DMS153 treated with DMSO at 0.1 percent for 48 hours (cell line): ENCODE data around the gene OSBPL10.
"Not testable (repeated sequence)": the region's sequence is repeated elsewhere in the genome, so short reads cannot be mapped to it uniquely, and the experiment has no call there.

Experiments
- DNase-seq: peaks from one replicate; lab custom pipeline; 2025; ENCODE audit not compliant: unreplicated experiment; lab: John Stamatoyannopoulos, UW

OSBPL10 gene

DNA sequence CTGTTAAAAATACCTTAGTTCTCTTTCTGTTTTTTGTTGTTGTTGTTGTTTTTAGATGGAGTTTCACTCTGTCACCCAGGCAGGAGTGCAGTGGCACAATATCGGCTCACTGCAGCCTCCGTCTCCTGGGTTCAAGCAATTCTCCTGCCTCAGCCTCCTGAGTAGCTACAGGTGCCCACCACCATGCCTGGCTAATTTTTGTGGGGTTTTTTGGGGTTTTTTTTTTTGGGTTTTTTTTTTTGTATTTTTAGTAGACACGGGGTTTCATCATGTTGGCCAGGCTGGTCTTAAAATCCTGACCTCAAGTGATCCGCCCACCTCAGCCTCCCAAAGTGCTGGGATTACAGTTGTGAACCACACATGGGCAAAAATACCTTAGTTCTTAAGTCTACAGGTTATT, 120.4 kb downstream of the OSBPL10 start:
- not testable (repeated sequence) for DNase-seq

DNA sequence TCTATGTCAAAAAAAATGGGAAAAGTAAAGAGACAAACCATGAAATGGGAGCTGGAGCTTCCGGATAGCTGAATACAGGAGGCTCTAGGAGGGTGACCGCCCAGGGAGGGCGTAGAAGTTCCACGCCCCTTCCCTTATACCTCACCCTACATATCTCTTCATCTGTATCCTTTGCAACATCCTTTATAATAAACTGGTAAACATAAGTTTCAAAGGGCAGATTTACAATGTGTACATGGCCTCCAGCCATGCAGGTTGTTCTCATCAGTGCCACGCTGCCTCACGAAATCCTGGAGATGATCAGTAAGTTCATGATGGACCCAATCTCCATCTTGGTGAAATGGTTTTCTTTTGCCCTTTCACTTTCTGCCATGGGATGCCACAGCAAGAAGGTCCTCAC, 121.8 kb downstream of the OSBPL10 start:
- no peak for DNase-seq

DNA sequence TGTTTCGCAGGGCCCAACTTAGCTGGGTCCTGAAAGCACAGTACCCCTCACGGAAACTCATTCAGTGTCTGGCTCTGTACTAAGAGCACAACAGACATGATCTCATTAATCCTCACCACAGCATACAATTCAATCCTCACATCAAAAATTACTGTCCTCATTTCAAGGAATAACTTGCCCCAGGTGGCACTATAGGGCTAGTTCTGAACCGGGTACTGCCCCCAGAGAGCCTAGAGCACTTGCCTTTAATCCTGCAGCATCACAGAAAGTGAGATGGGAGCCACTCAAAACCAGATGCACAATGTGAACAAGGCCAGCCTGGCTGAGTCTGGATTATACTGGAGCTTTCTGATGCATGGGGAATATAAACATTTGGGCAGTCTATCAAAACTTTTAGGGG, 122.6 kb downstream of the OSBPL10 start:
- DNase-seq = no peak

DNA sequence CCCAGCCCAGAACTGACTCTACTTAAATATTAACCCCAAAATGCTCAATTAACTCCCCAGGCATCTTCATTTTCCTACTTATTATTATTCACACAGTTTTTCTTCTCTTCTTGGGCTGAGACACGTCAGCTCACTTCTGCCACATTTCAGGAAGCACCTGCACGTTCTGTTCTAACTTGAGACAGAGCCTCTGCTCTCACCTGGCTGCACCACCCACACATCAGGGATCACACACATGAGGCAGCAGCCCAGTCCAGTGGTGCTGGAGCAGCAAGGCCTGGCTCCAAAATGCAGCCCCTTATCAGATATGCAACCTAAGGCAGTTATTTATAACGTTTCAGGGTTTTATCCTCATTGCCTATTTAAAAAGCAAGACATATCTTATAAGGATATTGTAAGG, 127.5 kb downstream of the OSBPL10 start:
- DNase-seq = no peak

DNA sequence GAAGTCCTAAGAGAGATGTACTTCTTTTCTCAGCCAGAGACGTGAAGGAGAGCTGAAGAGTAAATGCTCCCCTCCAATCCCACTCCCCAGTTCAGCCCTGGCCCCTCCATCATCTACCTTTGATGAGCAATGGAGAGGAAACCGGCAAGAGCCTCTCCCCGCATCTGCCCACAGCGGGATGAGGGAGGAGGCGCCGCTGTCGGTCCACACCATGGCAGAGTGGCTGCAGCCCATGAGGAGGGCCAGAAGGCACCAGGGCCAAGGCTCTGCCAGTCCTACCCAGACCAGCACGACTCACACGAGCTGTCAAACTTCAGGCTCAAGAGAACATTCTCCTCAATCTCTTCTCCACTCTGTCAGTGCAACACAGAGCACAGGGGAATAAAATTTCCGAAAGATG, 129.8 kb downstream of the OSBPL10 start:
- no peak for DNase-seq

DNA sequence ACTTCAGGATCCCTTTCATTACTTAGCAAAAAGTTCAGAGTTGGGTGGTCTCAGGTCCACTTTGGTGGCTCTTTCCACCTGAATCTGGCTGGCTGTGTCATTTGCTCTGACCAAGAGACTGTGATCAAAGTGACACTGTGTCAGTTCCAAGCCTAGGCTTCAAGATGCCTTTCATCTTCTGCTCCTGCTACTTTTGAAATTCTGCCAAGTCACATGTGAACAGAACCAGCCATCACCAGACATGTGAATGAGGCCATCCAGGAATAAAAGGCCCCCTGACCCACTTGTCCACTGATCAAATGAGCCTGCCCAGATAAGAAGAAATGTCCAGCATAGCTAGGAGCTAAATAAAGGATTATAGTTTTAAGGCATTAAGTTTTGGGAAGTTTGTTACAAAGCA, 132.2 kb downstream of the OSBPL10 start:
- no peak for DNase-seq

DNA sequence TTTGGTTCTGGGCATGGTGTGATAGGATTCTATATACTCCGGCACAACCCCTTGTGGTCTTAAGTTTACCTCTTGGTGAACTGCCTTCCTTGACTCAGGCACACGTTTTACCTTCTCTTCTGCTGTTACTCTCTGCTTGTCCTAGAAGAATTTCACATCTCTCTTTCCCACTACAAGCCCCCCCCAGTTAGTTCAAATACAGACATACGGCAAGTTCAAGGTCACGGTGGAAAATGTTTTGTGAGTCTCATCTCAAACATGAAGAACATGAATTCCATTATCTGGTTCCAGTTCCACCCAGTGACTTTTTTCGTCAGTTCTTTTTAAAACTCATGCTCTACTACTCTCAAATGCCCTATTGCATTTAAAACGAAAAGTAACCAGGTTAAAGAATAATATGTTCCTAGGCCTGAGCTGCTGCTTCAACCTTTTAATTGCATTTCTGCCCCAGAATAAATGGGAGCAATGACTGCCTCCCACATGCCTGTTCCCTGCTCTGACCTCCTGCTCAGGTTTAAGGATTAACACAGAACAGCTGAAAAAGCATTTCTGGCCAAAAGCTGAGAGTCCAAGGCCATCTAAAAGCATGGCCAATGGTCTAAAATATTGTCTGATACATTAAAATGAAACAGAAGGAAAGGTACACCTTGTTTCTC, 132.8 kb downstream of the OSBPL10 start:
- no peak for DNase-seq

DNA sequence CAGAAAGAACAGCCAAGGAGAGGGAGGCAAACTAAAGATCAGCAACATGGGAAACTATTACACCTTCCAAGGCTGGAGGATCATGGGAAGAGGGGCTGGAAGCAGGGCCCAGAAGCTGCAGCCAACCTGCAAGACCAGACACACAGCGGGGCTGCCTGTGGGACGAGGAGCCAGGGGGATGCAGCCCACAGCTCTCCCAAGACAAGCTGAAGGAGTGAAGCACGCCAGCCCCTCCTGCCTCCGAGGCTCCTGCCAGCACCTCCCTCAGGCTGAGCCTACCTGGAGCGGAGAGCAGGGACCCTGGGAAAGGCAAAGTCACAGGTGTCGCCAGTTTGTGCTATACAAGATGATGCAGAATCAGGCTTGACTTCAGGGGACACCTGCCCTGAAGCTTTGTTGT, 133.3 kb downstream of the OSBPL10 start:
- no peak for DNase-seq

DNA sequence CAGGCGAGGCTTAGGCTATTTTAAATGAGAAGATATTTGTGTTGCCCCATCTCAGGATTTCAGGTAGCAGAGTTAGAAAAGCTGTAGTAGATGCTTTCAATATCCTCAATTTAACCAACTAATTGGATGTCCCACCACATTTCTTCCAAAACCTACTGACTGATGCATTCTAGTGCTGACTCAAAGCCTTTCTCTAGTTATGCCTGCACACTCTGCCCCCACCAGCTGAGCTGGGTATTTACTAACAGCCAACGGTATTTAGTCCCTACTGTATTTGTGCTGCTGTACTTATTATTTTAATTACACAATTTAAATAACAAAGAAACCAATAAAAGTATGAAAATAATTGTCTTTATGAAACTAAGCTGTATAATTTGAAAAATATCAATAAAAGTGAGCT, 139.5 kb downstream of the OSBPL10 start:
- no peak for DNase-seq

DNA sequence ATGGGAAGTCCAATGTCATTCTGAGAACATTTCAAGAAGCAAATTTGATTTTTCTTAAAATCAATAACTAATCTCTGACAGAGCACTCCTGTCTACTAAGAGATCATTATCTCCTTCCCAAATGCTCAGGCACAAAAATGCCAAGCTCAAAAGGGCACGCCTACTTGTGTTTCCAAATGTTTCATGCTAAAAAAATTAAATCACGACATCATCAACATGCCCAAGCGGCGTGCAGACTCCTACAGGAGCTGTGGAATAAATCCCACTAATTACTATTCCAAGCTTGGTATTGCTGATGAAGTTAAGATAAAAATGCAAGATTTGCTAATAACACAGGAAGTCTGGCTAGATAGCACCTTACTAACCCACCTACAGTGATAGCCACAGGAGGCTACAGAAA, 140.8 kb downstream of the OSBPL10 start:
- DNase-seq = no peak

DNA sequence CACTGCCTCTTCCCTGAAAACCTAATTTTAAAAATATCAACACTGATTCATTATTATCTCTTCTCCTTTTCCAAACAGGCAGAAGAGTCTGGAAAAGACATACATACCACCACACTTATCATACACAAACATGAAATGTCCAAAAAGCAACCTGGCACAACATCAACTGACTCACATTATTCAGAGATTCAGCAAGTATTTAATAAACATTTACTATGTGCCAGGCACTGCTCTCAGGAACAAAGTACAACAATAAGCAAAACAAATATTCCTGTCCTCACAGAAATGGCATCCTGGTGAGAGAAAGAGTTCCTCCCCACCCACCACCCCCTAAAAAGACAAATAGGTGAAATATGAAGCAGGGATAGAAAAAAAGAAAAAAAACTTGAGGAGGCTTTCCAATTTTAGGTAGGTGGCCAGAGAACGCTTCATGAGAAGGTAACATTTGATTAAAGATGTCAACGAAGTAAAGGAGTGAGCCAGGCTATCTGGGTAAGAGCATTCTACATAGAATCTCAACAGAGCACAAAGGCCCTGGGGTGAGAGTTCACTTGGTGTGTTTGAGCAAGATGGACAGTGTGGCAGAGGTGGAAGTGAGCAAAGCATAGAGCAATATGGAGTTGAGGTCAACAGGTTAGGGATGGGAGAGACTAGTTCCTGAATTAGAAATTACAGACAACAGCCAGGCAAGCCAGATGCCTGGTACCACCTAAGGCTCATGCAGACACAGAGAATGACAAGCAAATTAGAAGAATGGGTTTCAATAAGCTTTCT, 141.7 kb downstream of the OSBPL10 start:
- no peak for DNase-seq

DNA sequence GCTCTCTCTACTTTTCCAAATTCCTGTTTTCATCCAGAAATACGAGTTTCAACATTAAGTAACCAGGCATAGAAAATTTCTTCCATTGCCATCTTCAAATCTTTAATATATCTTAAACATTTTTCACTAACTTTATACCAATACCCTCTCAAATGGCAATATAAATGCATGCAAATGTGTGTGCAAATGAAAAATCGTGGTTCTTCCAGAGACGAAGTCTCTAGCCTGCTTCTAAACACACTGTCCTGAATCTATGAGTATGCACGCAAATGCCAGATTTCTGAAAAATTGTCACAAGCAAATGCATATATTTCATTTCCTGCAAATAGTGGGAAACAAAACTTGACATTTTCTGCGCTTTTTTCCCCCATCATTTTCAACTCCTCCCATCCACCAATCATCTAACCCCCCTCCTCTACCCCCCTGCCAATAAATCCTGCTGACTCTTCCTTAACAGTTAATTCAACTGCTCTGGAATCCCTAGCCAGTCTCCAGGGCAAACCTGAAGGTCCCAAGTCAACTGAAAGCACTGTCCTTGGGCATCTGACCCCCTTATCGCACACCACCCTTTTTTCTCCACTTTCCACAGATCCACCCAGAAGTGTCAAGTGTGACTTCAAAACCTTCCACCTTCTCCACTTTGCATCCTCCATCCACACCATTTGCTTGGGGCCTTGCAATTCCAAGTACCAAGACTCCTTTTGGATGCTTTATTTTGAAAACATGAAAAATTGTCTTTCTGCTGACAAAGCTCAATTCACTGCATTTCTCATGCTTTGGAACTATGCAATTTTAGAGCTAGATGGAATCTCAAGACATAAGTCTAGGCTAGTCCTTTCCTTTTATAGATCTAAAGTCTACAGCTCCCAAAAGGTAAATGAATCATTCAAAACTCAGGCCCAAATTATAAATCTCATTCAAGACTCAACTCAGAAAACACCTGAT, 144.7 kb downstream of the OSBPL10 start:
- DNase-seq = no peak

DNA sequence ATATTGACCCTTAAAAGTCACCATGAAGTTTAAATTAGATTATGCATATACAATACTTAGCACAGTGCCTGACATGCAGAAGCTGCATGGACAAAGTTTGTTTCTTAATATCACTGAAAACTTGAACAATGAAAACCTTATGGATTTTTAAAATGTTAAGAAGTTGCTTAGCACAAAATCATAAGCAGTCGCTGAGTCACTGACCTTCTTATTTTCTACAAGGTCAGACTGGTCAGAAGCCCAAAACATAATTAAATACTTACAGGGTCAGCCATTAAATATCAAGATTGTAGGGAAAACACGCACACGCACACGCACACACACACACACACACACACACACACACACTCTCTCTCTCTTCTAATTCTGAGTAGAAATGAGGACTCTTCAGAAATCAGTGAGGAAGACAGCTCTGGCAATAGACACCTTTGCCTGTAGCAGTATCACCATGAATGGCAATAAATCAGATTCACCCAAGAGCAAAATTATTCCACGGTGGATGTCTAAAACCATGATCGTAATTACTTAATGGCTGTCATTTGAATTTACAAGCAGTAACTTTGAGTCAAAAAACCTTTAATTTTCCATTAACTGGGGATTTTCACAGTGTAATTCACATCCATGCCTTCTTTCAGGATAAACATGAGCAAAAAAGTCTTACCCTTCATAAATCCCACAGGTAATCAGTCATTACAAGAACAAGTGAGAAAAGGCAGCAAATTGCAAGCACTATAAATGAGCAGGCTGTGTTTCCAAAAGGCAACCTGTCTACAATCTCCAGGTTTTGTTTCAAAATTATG, 147.5 kb downstream of the OSBPL10 start:
- DNase-seq = no peak

DNA sequence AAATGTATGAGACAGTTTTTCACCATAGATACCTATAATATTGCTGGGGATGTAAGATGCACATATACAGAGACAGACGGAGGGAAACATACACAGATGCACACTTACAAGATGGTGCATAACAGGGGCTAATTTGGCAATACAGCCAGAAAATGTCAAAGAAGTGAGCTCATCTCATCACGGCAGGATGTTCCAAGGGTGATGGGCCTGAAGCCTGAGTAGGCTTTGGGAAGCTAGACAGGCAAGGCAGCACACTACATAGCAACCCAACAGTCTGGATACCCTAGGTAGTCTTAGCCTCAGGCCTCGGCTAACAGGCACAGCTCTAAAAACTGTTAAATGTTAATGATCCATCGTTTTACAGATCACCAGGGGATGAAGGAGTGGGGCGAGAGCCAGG, 148.5 kb downstream of the OSBPL10 start:
- no peak for DNase-seq

DNA sequence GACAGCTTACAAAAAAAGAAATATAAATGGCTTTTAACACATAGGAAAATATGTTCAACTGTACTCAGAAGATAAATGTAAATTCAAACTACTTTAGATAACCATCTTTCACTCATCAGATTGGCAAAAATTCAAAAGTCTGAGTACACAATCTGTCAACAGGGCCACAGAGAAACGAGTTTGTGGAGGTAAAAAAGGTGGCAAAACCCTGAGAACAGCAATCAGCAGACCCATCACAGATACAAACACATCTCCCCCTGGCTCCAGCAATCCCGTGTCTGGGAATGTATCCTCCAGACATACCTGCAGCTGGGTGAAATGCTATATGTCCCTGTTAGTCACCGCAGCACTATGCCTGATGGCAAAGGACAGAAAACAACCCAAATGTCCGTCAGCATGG, 149.5 kb downstream of the OSBPL10 start:
- DNase-seq = no peak

DNA sequence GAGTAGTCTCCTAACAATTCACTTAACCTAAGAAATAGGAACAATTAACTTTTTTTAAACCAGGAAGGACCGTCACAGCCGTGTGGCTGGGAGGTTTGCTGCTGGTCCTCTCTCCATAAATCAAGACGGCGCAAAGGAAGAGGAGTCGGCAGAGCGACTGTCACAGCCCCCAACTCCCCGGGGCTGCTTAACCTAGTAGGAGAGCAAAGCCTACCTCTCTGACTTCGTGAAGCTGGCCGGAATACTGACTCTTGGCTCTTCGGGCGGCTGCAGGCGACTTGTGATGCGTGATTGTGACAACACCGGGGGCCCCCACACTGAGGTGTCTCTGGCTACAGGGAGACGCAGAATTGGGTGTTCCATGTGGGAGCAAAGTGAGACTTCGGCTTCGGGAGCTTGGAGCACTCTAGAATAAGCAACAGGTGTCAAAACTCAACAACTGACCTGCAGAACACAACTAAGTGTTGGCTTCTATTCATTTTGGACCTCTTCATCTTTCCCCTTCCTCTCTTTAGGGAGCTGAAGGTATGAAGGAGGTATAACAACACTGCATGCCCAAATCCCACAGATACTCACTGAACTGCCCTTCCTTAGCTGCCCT, 151.1 kb downstream of the OSBPL10 start:
- no peak for DNase-seq

DNA sequence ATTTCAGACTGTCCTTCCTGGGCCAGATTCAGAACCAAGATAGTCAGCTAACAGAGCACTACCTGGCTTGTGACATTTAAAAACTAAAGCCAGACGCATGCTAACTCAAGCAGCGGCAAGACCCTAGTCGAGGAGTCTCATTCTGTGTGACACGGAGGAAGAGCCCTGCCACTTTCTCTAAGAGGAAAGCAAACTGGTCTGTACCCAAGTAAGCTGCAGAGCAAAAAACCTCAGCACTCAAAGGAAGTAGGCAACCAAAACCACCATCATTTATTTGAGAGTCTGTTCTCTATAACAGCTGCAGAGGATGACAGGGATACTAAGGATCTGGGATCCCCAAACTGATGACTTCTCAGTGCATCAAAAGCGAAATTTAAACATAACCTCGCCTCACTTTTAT, 152.1 kb downstream of the OSBPL10 start:
- no peak for DNase-seq

DNA sequence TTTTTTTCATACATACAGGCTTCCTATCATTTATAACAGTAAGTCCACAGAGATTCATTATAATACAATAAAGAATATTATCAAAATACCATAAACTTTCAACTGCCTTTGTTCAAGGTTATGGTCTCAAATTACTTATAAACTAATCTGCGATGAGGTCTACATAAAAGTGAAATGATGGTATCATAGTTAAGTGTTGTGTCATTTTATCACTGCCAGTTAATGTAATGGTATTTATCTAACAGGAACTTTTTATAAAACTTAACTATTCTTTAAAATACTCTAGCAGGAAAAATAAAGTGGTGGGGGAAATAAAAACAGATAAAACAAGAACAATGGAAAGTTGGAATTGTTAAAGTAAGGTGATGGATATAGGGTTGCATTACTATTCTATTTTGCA, 153.1 kb downstream of the OSBPL10 start:
- no peak for DNase-seq

DNA sequence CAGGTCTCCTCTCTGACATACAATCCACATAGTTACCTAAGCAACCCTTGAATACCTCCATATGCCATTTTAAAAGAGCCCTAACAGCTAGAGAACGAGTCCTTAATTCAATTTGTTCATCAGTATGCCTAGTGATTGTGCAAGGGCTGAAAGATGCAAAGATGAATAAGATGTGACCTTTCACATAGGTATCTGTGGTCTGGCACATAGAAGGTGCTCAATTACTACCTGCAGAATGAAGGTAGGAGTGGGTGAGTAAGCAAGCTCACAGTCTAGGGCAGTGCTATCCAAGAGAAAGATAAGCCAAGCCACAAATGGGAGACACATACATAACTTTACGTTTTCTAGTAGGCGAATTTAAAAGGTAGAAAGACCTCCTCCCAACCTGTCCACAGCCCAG, 157.9 kb downstream of the OSBPL10 start:
- no peak for DNase-seq

DNA sequence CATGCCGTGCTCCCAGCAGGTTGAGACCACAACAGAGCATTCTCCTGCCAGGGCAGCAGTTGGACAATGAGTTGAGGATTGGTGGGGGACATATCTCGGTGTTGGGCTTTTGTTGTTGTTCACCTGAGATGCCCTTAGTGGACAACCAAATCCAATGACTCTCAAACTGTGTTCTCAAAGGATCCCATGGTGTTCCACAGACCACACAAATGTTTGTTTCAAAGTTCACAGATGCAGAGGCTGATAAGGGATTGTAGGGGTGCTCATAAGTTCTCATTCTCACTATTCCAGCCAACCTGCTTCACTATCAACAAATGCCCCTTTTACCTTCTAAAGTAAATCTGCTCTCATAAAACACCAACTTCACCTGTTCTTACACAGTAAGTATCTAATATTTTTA, 159.9 kb downstream of the OSBPL10 start:
- DNase-seq = no peak

DNA sequence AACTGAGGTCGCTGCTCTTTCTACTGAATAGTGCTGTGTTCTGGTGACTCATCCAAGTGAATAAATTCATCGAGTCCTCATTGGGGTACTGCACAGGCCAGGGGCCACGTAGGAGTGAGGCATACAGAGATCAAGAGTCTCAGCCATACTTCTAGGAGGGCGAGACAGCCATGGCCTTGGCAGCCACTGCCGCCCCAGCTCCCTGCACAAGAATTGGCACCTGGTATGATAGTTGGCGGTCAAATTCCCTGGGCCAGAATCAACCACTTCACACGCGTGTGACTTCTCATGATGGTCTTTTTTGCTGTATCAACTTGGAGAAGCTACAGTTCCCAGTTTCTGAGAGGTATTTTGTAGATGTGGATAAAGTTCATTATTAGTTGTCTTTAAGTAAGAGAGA, 161.6 kb downstream of the OSBPL10 start:
- DNase-seq = no peak
